SH-SY5Y (cell line): Measurements from ENCODE around the gene LPIN3.

Experiments
- GATA2 ChIP-seq: IDR thresholded peaks from 2 replicates; pipeline ENCODE4 v1.6.1; 2011; ENCODE audit warnings: mild to moderate bottlenecking, low read depth, low read length
- GATA3 ChIP-seq: IDR thresholded peaks from 2 replicates; pipeline ENCODE4 v1.6.1; 2011; ENCODE audit warnings: low read depth, mild to moderate bottlenecking, low read length, moderate library complexity

LPIN3 gene

GRCh38 chr20:41334443-41335421 lies 5.9 kb upstream of the LPIN3 start:
- no peak for TF ChIP-seq GATA3
- TF ChIP-seq GATA2 = no peak

GRCh38 chr20:41335591-41335990 lies 5.0 kb upstream of the LPIN3 start:
- TF ChIP-seq GATA2 (no peak), GATA3 (no peak)

DNA sequence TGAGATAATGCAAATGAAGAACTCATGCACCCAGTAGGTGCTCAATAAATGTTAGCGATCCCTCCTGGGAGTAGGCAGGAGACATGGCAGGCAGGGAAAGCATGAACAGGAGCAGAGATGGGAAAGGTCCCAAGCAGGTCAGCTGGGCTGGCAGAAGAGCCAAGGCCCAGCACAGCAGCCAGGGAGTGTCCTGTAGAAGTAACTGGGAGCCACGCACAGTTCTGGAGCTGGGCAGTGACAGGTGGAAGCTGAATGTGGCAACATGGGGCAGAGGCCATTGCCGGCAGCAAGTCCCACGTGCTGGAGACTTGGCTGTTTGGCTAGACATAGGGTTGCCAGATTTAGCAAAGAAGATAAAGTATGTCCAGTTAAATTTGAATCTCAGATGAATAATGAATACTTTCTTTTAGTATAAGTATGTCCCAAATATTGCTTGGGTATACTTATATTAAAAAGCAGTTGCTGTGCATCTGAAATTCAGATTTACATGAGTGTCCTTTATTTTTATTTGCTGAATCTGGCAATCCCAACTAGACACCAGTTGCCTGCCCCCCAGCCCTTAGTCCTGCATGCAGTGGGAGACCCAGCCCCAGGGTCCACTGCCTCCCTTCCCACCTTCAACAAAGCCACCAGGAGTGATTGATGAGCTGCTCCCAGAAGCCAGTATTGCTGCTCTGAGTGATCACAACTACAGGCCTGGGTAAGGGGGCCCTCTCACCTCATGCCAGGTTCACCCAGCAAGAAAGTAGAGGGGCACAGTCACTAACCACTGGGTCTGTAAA lies 3.7 kb upstream of the LPIN3 start:
- TF ChIP-seq GATA3 (no peak), GATA2 (no peak)

DNA sequence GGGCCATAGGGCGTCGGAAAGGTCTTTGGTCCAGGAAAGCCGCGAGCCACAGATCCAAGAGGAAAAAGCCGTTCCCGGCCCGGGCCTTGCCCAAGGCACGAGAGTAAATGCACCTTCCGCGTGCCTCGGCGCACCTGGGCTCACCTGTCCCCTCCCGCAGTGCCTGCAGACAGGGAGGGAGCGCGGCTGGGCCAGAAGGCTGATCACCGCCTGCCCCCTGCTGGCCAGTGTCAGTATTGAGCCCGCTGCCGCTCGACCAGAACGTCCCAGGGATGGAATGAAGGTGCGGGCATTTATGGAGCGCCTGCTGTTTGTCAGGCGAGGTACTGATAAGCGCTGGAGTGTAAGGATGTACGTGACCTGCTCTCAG lies 679 bp upstream of the LPIN3 start:
- TF ChIP-seq GATA2 (no peak), GATA3 (no peak)

GRCh38 chr20:41342474-41343464 lies 2.1 kb downstream of the LPIN3 start:
- TF ChIP-seq GATA3 = no peak
- no peak for TF ChIP-seq GATA2

DNA sequence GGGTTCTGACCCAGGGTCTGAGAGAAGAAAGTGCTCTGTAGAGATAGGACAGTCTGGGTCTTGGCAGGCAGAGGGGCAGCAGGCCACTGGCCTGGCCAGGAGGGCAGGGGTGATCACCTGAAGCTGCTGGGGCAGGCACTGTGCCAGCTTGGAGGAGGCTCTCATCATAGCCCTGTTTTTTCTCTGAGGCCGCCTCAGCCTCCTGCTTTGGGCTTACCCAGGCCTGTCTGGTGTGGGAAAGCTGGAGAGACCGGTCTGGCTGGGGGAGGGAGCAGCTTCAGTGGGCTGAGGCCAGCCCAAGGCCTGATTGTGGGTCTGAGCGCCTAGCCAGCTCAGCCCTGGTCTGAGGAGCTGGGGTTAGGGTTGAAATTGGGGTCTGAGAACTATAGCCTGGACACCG lies 3.9 kb downstream of the LPIN3 start:
- no peak for TF ChIP-seq GATA3
- TF ChIP-seq GATA2 = no peak

DNA sequence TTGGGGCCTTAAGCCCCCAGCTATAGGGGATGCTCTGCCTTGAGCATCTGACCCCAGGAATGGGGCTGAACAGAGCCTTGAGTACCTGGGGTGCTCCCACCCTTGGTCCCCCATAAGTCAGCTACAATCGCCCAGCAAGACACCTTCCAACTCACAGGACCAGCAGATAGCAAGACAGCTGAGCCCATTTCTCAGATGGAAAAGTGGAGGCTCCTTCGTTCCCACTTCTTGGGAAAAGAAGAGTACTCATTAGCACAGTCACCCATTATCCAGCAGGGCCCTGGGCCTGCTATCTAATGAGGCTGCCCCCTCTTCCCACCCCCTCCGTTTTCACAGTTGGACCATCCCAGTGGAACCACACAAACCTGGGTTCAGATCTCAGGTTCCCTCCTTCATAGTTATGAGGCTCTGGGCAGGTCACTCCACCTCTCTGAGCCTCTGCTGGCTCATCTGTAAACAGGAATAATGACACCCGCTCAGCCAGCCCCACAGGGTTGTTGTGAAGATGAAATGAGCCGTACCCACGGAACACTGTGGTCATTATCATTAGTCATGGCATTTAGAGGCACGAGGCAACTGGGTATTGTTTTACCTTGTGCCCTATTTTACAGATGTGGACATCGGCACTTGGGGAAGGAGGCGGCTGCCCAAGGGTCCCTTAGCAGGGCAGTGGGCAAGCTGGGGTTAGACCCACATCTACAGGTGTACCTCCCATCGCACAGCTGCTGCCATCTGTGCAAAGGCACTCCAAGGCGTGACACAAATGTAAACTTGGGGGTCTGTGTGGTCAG lies 4.5 kb downstream of the LPIN3 start:
- TF ChIP-seq GATA2 = no peak

DNA sequence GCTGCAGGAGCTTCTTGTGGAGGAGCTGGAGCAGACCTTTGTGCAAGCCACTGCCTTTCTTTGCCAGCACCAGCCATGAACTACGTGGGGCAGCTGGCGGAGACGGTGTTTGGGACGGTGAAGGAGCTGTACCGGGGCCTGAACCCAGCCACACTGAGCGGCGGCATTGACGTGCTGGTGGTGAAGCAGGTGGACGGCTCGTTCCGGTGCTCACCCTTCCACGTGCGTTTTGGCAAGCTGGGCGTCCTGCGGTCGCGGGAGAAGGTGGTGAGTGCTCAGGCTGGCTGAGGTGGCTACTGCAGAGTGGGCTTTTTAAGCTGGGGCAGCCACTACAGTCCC lies 5.1 kb downstream of the LPIN3 start:
- no peak for TF ChIP-seq GATA2
- no peak for TF ChIP-seq GATA3

DNA sequence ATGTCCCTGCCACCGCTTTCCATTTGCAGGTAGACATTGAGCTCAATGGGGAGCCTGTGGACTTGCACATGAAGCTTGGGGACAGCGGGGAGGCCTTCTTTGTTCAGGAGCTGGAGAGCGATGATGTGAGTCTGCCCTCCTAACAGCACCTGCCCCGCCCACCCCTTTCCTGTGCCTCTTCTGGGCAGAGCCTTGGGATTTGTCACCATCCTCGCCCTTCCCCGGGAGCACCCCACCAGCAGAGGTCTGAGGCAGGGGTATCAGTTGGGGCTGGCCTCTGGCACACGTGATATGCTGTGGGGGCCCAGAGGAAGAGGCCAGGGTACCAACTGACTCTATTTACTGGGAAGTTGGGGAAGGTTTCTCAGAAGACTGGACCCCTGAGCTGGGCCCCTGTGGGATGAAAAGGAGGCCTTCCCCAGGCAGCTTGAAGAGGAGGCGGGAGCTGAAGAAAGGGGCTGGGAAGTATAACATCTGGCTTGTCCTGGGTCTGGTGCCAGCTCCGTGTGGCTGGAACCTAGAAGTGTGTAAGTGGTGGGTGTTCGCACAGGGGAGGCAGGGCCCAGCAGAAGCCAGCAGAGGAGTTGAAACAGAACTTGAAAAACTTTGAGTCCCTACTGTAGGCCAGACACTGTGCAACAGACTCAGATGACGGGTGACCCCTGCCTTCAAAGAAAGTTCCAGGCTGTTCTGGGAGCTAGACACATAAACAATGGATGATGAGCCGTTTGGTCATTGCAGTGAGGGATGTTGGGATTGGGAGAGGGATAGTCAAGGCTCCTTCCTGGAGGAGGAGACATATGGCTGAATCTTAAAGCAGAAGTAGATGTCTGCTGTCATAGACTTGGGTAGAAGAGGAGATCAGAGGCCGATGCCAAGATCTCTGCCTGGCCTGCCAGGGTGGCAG lies 7.2 kb downstream of the LPIN3 start:
- TF ChIP-seq GATA3 (no peak), GATA2 (no peak)

DNA sequence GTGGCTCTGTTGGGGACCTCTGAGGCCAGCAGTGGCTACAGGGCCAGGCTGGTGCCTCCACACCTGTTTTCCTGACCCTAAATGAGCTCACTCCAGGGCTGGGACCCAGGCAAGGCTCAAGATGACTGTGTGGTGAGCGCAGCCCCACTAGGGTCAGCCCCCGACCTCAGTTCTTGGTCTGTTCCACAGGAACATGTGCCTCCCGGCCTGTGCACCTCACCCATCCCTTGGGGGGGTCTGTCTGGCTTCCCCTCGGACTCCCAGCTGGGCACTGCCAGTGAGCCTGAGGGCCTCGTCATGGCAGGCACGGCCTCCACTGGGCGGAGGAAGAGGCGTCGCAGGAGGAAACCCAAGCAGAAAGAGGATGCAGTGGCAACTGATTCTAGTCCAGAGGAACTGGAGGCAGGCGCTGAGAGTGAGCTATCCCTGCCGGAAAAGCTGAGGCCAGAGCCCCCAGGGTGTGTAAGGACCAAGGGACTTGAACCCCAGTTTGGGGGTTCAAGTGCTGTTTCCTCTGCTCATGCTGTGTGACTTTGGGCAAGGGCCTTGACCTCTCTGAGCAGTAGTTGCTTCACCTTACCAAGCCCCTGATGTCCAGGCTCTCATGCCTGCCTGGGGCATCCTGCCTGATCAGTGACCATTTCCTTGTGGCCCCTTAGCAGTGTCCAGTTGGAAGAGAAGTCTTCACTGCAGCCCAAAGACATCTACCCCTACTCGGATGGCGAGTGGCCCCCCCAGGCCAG lies 8.0 kb downstream of the LPIN3 start:
- no peak for TF ChIP-seq GATA3

DNA sequence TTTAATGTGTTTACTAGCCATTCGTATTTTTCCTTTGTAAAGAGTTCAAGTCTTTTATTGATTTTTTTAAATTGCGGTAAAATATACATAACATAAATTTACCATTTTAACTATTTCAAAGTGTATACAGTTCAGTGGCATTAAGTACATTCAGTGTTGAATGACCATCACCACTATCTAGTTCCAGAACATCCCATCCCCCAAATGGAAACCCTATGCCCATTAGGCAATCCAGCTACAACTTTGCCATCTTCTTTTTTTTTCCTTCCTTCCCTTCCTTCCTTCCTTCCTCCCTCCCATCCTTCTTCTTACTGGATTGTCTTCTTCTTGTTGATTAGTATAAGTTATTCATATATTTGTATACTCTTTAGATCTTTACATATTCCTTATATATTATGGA lies 8.6 kb downstream of the LPIN3 start:
- TF ChIP-seq GATA2 (no peak), GATA3 (no peak)

- TF ChIP-seq GATA3 (no peak), GATA2 (no peak)
Measured at GRCh38 chr20:41349943-41350342, 9.3 kb downstream of the LPIN3 start.
